ENCODE data around the gene KHNYN.

KHNYN gene

GRCh38 chr14:24401810-24402702 is 27.7 kb upstream of the KHNYN start:
- DNase-seq: no peak

DNA sequence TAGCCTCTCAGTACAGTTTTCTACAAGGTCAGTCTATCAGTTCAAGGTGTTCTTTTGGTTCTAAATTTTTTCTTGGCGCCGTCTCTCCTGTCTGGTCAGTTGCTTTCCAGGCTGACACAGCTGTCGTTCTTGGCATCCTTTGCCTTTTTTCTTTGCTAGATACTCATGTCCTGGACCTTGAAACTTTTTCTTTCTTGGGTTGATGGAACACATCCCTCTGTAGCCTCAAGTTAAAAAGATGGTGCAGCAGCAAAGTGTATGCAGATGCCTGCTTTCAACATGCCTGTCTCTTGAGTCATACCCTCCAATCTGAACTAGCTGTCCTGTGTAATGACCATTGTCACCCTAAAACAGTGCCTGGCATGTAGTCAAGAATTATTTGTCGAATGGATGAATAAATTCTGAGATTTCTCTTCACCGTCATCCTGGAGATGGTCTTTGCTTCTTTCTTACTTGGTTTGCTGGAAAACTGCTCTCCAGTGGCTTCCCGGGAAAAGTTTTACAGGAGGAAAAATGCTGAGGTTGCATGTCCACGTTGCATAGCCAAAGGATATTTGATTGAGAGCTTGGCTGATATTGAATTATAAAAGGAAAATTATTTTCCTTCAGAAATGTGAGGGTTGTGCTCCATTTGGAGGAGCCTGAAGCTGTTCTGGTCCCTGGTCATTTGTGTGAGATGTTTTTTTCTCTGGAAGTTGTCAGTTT is 26.3 kb upstream of the KHNYN start:
- DNase-seq: no peak

DNA sequence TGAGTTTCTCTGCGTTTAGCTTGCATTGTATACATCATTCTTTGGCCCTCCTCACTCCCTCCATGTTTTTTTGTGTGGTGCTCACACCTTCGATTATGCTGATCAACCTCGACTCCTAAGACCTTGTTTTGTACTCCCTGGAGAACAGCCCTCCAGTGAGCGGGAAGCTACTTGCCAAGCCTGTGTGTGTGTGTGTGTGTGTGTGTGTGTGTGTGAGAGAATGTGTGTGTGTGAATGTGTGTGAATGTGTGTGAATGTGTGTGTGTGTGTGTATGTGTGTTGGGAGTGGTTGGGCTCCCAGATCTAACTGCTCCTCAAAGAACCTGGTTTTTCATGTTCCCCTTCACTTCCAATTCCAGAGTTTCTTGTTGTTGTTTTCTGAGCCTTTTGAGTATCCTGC is 24.9 kb upstream of the KHNYN start:
- no peak for DNase-seq

DNA sequence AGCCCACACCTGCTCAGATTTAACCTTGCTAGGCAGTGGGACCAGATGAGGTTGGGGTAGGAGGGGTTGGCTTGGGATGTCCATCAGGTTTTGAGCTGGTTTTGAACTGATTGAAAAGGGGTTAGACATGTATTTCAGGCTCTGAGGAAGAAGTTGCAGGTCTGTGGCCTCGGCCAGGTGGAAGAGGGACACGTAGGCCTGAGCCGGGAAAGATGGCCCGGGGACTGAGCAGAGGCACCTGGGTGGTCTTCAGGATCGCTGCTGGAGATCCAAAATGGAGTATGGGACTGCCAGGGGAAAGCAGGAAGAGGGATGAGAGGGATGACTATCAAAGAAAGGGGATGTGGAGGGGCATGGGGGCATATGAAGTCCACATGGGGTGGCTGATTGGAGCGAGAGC is 23.3 kb upstream of the KHNYN start:
- no peak for DNase-seq

DNA sequence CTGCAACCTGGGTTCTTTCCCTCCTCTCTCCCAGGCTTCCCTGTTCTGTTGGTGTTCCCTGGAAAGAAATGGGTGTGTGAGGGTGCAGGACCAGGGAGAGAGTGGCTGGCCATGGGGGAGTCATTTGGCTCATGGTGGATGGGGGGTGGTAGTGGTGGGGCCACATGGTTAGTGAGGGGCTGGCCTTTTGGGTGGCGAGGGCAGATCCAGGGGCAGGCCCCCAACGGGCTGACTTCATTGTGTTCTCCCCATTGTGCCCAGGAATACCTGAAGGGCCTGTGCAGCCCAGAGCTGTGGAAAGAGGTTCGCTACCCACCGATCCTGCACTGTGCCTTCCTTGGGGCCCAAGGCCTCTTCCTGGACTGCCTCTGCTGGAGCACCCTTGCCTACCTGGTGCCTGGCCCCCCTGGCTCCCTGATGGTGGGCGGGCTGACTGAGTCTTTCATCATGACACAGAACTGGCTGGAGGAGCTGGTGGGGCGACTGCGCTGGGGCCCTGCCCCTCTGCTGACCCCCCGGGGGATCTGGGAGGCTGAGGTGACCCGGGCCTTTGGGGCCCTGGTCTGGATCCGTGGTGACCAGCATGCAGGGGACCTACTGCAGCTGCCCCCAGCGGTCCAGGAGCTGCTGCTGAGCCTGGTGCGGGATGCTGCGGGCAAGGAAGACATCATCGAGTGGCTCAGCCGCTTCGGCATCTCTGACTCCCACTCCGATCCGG is 22.0 kb upstream of the KHNYN start:
- DNase-seq: no peak

DNA sequence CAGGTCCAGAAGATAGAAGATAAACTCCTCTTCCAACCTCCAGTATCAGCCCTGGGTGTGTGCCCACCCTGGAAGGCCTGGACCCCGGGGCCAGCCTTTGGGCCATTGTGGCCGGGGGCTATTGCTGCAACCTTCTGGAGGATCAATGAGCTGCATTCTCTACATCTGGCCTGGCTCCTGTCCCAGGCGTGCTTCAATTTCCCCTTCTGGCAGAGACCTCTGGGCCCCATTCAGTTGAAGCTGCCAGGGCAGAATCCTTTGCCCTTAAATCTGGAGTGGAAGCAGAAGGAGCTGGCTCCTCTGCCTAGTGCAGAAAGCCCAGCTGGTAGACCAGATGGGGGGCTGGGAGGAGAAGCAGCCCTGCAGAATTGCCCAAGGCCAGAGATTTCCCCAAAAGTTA is 21.0 kb upstream of the KHNYN start:
- DNase-seq: no peak

DNA sequence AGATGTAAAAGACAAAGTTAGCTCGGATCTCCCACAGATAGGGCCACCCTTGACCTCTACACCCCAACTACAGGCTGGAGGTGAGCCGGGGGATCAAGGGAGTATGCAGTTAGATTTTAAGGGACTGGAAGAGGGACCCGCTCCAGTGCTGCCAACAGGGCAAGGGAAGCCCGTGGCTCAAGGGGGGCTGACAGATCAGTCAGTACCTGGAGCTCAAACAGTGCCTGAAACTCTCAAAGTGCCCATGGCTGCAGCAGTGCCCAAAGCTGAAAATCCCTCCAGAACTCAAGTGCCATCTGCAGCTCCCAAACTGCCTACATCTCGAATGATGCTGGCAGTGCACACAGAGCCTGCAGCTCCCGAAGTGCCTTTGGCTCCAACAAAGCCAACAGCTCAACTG is 20.6 kb upstream of the KHNYN start:
- DNase-seq: no peak

DNA sequence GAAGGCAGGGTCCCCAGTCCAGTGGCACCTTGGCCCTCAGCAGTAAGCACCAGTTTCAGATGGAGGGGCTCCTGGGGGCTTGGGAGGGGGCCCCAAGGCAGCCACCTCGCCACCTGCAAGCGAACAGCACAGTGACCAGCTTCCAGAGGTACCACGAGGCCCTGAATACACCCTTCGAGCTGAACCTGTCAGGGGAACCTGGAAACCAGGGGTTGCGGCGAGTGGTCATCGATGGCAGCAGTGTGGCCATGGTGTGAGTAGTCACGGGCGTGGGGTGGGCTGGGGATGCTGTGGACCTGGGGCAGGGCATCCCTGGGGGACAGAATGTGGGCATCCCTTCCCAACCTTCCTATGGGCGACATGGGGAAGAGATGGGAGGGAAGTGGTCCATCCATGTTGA is 19.8 kb upstream of the KHNYN start:
- DNase-seq: no peak

DNA sequence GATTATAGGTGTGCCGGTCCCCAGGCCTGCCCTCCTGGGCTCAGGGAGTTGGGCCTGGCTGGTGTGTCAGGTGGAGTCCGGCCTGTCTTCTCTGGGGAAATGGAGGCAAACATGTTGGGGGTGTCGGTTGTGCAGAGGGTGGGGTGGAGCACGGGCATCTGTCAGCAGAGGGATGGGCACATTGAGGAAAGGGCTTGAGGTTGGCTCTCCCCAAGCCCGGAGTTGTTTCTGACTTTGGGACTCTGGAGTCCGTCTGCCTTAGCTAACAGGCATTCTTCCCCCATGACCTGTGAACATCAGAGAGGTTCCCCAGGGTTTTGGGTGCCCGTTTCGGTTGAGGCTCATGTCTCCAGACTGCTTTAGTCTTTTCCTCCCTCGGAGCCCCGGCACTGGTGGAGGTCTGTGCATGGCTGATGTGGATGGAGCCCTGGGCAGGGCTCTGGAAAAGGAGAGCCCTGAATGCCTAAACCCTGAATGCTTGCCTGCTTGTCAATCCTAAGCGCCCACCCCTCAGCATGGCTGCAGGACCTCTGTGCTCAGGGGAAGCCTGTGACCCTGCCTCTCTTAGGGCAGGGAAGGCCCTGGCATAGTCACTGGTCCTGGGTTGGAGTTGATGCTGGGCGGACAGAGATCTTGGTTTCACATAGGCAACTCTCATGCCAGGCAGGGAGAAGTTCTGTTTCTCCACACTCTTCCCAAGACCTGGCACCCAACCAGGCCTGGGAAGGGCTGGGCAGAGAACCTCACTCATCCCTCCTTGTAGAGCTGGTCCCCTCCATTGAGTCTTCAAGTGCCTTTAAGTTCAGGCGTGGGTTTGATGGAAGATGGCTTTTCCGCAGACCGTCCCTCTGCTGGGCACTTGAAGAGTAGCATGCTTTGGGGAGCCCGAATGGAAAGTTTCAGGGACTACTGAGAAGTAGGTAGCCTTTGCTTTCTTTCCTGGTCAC is 18.0 kb upstream of the KHNYN start:
- no peak for DNase-seq

GRCh38 chr14:24414077-24414476 is 15.7 kb upstream of the KHNYN start:
- no peak for DNase-seq

GRCh38 chr14:24414732-24415420 is 14.9 kb upstream of the KHNYN start:
- no peak for DNase-seq

DNA sequence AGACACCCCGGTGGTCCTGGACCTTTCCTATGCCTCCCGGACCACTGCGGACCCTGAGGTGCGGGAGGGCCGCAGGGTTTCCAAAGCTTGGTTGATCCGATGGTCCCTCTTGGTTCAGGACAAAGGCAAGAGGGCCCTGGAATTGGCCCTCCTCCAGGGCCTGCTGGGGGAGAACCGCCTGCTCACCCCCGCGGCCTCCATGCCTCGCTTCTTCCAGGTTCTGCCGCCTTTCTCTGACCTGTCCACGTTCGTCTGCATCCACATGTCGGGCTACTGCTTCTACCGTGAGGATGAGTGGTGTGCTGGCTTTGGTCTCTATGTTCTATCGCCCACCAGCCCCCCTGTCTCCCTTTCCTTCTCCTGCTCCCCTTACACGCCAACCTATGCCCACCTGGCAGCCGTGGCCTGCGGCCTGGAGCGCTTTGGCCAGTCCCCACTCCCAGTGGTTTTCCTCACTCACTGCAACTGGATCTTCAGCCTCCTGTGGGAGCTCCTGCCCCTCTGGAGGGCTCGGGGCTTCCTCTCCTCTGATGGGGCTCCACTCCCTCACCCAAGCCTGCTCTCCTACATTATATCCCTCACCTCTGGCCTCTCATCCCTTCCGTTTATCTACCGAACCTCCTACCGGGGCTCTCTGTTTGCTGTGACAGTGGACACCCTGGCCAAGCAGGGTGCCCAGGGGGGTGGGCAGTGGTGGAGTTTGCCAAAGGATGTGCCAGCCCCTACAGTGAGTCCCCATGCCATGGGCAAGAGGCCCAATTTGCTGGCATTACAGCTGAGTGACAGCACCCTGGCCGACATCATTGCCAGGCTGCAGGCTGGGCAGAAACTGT is 14.1 kb upstream of the KHNYN start:
- DNase-seq: no peak

- DNase-seq: no peak
These were observed 13.4 kb upstream of the KHNYN start for GRCh38 chr14:24416254-24416931.

GRCh38 chr14:24416932-24417619 is 12.7 kb upstream of the KHNYN start:
- DNase-seq: no peak

- DNase-seq: no peak
These were observed 11.8 kb upstream of the KHNYN start for GRCh38 chr14:24417832-24418491.

DNA sequence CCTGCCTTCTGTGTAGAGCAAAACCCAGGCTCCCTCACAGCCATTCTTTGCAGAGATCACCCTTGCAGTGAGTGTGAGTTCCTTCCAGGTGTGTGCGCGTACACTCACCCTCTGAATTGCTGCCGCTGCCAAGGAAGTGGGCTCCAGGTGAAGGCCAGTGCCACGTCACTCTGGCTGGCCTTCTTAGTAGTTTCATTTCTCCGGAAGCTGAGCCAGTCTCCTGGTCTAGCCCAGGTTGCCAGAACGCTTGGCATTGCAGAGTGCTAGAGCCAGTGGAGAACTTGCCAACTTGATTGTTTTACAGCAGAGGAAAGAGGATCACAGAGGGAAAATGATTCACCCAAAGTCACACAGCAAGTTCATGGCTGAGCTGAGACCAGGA is 11.3 kb upstream of the KHNYN start:
- DNase-seq: no peak

- no peak for DNase-seq
These were observed 7.5 kb upstream of the KHNYN start for GRCh38 chr14:24422261-24422660.

DNA sequence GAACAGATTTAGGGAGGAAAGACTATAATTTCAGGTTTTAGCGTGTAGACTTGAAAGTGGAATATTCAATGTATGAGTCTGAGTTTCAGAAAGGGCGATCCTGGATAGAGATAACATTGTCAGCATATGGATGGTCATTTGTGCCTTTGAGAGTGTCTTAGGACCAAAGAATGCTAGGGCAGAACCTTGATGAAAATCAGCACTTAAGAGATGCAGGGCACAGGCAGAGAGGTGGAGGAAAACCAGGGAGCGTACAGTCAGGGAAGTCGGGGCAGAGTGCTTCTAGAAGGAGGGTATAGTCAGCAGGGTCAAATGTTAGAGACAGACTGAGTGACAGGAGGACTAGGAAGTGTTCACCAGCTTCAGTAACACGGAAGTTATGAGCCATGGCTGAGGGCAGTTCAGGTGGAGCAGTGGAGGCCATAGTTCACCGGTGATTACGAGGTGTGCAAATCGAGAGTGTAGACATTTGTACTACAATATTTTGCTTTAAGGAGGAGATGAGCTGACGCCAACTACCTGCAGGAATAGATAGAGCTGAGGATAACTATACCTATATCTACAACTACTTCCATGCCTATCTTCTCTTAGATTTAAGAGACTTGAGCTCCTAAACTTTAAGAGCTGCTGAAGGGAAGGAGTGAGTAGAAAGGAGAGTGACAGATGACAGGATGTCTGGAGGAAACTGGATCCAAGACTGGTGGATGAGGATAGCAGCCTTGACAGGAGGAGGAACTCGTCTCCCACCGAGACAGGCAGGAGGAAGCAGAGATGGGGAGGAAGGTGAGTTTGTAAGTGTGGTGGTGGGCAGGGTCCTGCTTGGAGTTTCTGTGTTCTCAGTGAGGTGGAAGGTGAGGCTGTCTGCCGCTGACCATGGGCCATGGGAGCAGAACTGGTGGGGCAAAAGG is 6.8 kb upstream of the KHNYN start:
- no peak for DNase-seq

Measured in stimulated activated CD4-positive, alpha-beta T cell treated with anti-CD3 and anti-CD28 coated beads, Interleukin-2, amount 100 ng/mL, for 48 hours (primary cell).